Activated CD4-positive, CD25-positive, alpha-beta regulatory T cell (primary cell): Measurements from ENCODE around the gene SEC24C.
A peak's percentile ranks its signal among the peaks of the same experiment; 100 is the strongest.
"Not testable (repeated sequence)": the region's sequence is repeated elsewhere in the genome, so short reads cannot be mapped to it uniquely, and the experiment has no call there.

ENCODE experiments used
- DNase-seq, 4 experiments: peaks; one replicate each; lab custom pipeline; 2025; lab: John Stamatoyannopoulos, UW

The SEC24C gene

GRCh38 chr10:73731588-73732375 is 12.4 kb upstream of the SEC24C start:
- DNase-seq: no peak

- no peak for DNase-seq
These were observed 11.7 kb upstream of the SEC24C start for GRCh38 chr10:73732426-73732825.

DNA sequence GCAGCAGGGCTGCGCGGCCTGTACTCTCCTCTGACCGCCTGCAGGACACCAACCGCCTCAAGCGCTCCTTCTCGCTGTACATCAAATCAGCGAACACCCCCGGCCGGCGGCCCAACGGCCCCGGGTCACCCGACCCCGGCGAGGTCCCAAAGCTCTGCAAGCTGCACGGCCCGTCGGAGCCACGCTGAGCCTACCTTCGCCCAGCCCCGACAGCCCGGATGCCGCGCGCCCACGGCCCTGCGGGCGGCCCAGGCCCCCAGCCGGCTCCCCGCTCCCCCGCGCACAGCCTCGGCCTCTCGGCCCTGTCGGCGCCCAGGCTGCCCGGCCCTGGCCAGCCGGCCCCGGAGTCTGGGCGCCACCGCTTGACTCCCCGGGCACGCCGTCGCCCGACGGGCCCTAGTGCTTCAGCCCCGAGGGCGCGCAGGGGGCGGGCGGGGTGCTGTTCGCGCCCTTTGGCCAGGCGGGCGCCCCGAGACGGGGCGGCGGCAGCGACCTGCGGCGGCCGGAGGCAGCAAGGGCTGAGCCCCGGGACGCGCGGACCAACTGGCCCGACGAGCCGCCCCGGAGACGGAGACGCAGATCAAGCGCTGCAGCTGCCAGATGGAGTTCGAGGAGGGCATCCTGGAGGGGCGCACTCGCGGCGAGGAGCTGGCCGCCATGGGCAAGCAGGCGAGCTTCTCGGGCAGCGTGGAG is 11.1 kb upstream of the SEC24C start:
- DNase-seq: no peak

- DNase-seq: no peak
These were observed 10.0 kb upstream of the SEC24C start for GRCh38 chr10:73734028-73734720.

DNA sequence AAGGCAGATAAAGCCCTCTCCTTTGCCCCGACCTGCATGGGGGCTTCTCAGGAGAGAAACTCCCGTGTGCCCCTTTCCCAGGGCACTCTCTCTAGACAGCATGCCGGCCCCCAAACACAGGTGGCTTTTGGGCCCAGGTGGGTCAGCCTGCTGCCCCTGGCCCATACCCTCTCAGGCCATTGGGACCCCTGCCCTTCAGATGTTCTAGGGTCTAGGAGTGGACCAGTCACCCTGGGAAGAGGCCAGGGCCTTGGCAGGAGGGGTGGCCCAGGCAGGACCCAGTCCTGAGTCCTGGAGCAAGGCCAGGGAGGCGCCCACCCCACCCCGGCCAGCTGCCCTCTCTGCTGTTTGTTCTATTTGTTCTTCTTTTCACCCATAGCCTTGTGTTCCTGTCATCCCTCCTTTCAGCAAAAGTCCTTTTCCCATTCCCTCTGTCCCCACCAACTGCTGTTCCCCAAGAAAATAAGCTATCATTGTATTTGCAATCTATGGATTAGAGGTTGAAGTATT is 9.3 kb upstream of the SEC24C start:
- no peak for DNase-seq

GRCh38 chr10:73740501-73741254 is 3.5 kb upstream of the SEC24C start:
- not testable (repeated sequence) for DNase-seq

GRCh38 chr10:73742454-73742734 is 1.8 kb upstream of the SEC24C start:
- DNase-seq: no peak

- no peak for DNase-seq
These were observed 756 bp upstream of the SEC24C start for GRCh38 chr10:73743327-73743904.

GRCh38 chr10:73744664-73744975 is 448 bp downstream of the SEC24C start:
- DNase-seq: peak in 2 of 4 experiments; percentile 39 to 53

GRCh38 chr10:73746721-73747120 is 2.5 kb downstream of the SEC24C start:
- no peak for DNase-seq

- DNase-seq: no peak
These were observed 6.6 kb downstream of the SEC24C start for GRCh38 chr10:73750819-73751218.

- no peak for DNase-seq
These were observed 12.0 kb downstream of the SEC24C start for GRCh38 chr10:73756183-73756582.

- DNase-seq: no peak
These were observed 14.7 kb downstream of the SEC24C start for GRCh38 chr10:73758704-73759511.

- DNase-seq: peak in 1 of 4 experiments; percentile 15
These were observed 15.4 kb downstream of the SEC24C start for GRCh38 chr10:73759512-73760115.

GRCh38 chr10:73761781-73762180 is 17.6 kb downstream of the SEC24C start:
- DNase-seq: no peak

- no peak for DNase-seq
These were observed 18.7 kb downstream of the SEC24C start for GRCh38 chr10:73762915-73763314.

DNA sequence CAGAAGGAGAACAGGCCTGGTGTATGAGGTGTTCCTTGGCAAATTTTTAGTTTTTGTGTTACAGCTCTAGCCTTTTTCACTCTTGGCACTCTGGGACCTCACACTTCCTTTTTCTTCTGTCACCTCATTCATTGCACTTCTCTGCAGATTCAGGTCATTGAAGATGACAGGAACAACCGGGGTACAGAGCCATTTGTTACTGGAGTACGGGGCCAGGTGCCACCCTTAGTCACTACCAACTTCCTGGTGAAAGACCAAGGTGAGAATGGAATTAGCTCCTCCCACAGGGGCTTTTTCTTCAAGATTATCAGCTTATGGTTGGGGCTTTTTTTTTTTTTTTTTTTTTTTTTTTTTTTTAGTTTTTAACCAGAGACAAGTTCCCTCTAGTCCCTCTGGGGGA is 19.2 kb downstream of the SEC24C start:
- DNase-seq: no peak

- no peak for DNase-seq
These were observed 20.9 kb downstream of the SEC24C start for GRCh38 chr10:73765066-73765465.

- DNase-seq: peak in 2 of 4 experiments; percentile 47 to 52
These were observed 24.7 kb downstream of the SEC24C start for GRCh38 chr10:73768881-73769280.

DNA sequence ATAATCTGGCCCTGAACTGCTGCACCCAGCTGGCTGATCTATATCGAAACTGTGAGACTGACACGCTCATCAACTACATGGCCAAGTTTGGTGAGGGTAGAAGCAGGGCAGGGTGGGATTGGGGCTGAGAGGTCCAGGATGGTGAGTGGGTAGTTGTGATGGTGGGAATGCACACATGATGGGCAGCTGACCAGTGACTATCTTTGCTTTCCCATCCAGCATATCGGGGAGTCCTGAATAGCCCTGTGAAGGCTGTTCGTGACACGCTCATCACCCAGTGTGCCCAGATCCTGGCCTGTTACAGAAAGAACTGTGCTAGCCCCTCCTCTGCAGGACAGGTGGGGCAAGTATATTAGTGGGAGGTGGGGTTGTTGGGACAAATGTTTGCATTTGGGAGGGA is 25.2 kb downstream of the SEC24C start:
- no peak for DNase-seq
